Measurements from ENCODE around the gene IL11.

Gene IL11

GRCh38 chr19:55321466-55322137 is 48.7 kb downstream of the IL11 start:
- DNase-seq: no peak

GRCh38 chr19:55320844-55321419 is 49.3 kb downstream of the IL11 start:
- no peak for DNase-seq

GRCh38 chr19:55319785-55320184 is 50.5 kb downstream of the IL11 start:
- DNase-seq: no peak

- no peak for DNase-seq
Measured at GRCh38 chr19:55316646-55317045, 53.6 kb downstream of the IL11 start.

GRCh38 chr19:55315956-55316525 is 54.2 kb downstream of the IL11 start:
- DNase-seq: no peak

DNA sequence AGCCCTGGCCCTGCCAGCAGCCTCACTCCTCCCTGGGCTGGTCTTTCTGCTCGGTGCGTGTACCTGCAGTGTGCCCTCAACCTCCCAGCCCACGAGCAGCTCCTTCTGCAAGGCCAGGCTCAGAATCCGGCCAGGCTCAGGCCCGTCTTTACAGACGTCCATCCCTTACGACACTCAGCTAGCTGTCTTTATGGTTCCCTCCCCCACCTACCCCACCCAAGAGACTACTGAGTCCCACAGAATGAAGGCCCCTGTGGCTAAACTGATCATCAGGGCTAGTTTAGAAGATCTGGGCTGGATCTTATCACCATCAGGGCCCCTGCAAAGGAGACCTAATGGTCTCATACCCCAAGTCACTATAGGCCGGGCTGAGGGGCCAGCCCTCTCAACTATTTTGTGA is 55.9 kb downstream of the IL11 start:
- DNase-seq: no peak
